Activated gamma-delta T cell treated with Interleukin-2 at 50 U/mL for 16 hours (primary cell): Measurements from ENCODE around the gene PREX1.

ENCODE experiments used
- DNase-seq: peaks from one replicate; pipeline ENCODE4 v3.0.0-alpha.2; 2020

The PREX1 gene

DNA sequence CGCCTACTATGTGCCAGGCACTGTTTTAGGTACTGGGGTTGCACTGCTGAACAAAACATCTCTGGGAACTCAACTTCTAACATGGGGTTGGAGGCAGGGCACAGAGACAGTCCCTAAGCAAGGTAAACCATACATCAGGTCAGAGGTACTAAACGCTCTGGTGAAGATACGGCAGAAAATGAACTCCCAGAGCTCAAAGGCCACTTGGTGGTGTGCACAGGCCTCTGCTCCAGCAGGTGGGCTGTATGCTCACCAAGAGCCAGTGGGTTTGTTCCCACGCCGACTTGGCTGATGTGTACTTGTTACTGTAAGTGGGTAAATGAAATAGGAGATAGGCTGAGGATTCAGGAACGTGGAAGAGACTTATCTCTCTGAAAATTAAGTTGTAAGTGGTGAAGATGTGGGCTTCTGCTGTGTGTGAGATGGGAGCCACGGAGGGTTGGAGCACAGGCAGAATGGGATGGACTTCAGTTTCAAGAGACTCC lies 133.4 kb downstream of the PREX1 start:
- no peak for DNase-seq

DNA sequence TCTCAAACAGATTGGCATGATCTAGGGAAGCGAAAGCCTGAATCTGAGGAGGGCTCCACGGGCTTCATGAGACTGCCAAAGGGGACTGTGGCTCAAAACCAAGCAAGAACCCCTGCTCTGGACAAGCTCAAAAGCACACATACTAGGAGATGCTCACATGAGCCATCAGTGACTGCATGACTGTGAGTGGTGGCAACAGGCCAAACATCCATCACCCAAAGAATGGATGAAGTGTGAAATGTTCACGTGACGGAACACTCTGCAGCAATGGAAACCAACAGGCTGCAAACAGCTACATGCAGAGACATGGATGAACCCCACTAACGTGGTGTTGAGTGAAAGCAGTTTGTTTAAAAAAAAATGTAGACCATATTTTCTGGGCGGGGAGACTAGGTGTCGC lies 136.3 kb downstream of the PREX1 start:
- DNase-seq = no peak

DNA sequence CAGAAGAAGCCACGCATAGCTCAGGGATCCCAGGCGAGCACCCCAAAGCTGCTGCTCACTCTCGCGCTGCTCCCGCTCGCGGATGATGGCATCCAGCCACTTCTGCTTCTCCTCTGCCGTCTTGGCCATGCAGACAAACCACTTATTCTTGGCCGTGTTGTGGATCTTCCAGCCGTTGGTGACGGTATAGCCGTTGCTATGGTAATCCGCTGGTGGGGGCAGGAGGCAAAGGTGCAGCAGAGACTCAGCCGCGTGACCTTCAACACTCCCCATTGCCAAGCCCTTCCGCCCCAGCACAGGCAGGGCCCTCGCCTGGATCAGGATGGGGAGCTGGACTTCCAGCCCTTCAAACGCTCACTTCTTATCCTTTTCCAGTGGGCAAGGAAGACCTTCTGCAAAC lies 136.9 kb downstream of the PREX1 start:
- DNase-seq = no peak

DNA sequence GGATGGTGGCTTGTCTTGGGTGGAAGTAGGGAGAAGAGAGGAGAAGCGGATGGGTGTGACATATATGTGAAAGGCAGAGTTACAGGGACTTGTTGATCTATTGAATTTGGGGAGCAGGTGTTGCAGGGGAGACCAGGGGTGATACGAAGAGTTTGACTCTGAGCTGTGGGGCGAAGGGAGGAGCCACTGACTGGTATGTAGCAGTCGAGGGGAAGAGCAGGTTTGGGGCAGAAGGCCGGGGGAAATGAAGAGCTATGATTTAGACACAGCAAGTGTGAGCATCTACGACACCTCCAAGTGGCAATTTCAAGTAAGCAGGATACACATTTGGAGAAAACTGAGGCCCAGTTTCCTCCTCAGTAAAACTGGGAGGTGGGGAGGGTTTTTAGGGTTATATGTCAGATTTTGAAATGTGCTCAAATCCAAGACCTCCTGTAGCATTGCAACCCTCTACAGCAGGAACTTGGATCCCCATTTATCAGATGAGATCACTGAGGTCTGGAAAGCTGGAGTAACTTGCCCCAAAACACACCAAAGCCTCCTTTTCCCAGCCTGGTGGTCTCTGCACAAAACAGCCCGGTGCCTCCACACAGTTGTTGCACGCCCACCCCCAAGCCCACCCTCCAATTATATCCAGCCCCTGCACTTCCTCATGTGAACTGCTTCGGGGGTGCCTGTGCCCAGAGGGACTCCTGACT lies 137.8 kb downstream of the PREX1 start:
- DNase-seq = no peak

DNA sequence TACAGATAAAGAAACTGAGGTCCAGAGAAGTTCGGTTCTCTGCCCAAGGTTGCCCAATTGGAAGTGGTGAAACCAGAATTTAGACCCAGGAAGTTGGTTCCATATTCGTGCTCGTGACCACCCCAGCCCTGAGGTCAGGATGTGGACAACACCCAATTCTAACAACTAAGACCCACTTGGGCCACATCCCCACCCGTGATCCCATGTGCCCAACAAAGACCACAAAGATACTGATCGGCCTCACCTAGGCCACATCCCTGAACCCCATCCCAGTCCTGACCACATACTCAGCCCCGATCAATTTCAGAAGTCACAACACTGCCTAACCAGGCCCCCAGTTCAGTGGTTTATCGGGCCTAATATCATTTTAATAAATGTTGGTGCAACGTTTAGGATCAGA lies 138.4 kb downstream of the PREX1 start:
- DNase-seq = no peak

DNA sequence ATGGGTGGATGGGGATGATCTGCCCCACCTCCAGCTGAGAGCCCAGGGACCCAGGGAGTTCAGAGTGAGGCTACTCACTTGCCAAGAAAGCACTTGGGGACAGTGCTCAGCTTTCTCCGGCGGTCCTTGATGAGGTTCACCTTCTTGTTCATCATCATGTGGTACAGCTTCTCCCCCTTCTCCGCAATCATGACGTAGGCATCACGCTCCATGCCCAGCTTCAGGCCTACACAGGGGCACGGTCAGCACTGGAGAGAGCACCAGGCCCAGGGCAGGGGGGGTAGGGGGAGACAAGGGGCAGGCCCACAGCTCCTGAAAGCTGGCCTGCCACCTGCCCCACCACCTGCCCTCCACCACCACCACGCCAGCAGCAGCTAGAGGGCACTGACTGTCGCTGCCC lies 139.2 kb downstream of the PREX1 start:
- no peak for DNase-seq

DNA sequence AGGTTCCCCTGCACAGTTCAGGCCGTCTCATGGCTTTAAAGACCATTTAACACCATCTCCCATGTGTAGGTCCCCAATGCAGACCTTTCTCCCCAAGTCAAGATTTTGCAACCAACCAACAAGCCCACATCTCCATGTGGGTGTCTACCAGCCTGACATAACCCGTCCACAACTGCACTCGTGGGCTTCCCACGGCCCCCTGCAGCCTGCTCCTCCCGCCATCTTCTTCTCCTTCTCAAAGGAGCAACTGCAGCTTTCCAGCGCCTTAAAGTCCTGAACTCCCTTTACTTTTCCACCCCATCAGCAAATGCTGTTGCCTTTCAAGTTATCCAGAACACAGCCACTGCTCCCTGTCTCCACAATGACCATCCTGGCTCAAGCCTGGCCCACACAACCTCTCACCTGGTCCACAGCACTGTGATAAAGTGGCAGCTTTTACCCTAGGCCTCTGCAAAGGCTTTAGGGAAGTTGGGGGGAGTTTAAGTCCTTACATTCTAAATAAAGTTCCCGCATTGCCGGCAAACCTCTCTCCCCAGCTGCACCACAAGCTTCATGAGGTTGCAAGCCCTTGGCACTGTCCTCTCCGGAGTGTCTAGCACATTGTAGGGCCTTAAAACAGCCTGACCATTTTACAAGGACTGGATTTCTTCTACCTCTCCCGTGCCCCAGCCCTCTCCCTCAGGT lies 140.5 kb downstream of the PREX1 start:
- no peak for DNase-seq

DNA sequence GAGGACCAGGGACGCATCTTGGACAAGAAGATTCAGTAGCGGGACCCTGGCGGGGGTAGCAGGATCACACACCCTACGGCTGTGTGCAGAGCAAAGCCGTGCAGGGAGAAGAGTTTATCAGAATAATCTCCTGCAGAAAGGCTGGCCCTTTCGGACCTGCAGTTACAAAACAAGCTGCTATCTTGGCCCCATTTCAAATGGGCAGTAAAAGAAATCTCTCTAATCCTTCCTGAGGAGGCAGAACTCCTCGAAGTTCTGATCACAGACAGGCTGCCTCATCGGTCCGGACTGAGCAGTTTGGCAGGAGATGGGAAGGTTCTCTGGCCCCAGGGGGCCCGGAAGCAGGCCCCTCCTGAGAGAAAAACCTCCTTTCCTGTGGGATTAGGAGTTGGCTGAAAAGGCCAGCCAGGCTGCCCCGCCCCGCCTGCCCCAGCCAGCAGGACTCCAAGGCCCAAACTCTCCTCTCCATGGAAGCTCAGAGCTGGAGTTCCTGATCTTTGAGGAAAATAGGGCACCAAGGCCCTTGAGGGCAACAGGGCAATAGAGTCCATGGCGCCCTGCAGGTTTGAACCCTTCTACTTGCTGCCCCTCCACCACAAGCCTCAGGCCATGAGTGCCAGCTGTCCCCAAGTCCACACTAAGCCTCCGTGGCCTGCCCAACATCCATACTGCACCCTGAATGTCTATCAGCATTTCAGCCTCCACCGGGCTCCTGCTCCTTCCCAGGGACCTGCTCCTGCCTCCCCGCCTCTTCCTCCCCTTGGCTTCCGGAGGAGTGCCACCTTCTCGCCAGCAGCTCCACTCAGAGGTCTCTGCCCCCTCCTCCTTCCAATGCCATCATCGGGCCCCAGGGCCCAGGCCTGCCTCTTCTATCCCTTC lies 141.3 kb downstream of the PREX1 start:
- no peak for DNase-seq

DNA sequence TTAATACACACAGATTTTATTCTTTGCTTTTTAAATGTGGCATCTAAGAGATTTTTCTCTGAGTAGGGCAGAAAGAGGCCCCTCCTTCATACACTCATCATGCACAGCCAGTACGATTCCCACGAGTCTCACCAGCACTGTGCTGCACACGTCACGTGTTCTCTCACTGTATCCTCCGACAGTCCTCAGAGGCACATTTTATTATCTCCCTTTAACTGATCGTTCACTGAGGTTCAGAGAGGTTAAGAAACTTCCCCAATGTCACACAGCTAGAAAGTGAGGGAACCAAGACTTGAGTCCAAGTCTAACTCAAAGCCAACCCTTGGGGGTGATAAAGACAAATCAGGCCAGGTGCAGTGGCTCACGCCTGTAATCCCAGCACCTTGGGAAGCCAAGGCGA lies 142.5 kb downstream of the PREX1 start:
- DNase-seq = no peak

DNA sequence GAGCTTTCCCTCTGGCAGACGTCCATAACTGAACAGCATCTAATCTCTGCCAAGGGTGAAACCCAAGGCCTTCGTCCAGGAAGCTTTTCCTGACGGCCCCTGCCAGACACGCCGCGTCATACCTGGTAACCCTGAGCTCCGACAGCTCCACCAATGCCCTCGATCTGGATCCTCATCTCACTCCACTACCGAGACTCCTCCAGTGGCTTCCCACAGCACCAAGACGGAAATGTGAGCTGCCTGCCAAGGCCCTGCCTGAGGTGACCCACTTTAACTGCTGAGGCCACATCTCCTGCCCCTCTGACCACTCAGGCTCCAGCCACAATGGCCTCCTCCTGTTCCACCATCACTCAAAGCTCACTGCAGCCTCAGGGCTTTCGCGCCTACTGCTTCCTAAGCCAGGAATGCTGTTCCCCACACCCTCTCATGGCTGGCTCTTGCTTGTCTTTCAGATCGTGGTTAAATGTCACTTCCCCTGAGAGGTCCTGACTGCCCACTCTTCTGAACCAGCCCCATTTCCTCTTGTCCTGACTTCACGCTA lies 143.2 kb downstream of the PREX1 start:
- no peak for DNase-seq

DNA sequence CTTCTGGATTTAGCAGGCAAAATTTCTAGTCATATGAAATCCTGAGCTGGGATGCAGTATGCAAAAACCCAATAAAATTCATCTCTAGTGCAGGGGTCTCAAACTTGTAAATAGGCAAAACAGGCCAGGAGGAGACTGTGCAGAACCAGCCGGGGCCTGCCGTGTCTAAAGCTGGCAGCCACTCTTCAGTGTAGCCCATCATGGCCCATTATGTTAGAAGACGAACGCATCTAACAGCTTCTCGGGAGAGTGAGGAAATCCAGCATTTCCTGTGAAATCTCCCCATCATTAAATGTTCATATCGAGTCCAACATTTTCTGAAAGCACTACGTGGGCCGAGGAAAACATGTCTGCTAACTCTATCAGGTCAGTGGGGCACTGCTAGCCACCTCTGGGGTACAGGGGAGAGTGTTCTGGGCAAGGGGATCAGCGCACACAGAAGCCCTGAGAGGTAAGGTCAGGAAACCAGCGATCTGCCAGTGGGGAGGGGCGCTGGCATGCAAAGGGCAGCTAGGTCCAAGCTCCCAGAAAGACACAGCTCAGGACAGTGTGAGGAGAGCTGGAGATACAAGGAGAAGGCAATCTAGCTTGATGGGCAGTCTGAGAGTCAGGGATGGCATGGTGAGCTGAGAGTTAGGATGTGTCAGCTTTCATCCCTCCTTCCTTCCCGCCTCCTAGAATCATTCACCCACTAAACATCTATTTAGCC lies 144.2 kb downstream of the PREX1 start:
- DNase-seq = no peak

DNA sequence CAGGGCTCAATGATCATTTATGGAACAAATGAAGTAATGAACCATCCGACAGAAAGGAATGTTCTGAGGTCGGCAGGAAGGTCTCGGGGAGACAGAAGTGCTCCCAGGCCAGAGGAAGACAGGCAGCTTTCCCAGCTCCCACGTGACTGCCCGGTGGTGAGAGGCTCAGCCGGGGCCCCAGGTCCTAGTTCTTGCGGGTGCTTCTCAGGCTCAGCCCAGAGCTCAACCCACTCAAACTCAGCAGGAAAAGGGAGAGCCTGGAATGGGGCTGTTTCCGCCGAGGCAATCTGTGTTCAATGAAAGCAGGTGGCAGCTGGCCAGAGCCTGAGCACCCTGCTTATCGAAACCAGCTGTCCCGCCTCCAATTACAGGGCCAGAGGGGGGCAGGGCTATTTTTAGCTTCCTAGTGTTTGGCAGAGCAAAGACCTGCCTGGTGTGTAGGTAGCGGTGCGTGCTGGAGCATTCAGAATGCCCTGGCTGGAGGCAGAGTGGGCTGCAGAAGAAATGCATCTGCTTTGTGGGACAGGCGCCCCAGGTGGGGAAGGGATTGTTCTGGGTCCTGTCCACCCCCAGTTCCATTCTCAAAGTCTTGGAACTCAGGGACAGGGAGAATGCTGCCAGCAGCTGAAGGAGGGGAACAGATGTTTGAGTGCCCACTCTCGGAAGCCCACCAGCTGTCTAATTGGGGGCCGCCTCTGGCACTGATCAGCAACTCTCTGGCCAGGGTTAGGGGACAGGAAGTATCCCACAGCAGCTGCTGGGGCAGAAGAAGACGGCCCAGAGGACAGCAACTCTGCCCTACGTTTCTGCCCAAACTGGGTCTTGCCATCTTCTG lies 145.1 kb downstream of the PREX1 start:
- DNase-seq = no peak

DNA sequence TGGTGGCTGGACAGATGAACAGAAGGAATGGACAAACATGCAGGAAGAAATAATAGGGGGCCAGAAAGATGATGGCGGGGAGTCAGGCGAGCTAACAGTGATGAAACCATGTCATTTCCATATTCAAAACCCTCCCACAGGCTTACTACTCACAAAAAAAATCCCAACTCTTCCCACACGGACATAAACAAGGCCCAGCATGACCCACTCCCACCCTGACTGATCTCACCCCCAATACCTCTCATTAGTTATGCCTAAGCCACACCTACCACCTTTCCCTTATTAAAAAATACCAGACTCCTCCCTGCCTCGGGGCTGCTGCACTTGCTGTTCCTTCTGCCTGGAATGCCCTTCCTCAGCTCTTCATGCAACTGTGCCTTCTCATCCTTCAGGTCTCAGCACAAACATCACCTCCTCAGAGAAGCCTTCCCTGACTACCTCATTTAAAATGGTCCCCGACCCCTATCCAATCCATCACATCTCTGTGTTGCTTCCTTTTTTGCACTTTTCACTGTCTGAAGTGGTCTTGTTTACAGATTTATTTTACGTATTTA lies 145.8 kb downstream of the PREX1 start:
- DNase-seq = no peak

DNA sequence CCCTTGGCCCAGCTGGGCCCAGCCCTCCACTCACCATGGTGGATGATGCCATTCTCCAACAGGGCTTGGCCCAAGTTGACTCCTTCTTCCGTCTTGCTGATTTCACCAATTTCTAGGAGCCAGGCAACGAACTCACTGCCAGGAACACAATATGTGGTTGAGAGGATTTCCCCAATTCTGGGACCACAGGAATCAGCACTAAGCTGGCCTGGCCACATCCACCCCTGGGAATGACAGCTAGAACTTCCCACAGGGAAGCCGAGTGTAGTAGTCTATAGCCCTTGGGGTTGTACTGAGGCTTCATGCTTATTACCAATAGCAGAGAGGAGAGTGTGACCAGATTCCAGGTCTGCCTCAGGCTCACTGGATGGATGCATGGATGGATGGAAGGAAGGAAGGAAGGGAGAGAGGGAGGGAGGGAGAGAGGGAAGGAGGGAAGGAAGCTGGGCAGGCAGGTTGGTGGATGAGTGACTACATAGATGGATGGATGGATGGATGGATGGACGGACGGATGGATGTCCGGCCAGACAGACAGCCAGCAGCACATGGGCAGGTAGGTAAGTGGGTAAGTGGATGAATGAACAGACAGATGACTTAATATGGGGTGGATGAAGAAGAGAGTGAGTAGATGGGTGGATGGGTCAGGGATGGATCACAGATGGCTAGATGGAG lies 146.5 kb downstream of the PREX1 start:
- DNase-seq = no peak

DNA sequence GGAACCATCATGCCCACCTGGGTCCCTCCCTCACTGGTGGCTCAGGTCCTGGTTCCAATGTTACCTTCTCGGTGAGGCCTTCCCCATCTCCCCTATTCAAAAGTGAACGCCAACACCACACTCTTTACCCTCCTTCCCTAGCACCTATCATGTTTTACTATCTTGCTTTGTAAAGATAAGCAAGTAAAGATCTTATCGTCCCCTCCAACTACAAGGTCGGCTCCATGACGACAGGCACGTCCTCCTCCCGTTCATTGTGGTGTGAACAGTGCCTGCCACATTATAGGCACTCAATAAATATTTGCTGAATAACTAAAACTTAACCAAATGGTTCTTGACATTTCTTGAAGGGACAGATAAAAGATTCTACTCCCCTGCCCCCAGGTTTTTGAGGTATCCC lies 147.1 kb downstream of the PREX1 start:
- DNase-seq = no peak

DNA sequence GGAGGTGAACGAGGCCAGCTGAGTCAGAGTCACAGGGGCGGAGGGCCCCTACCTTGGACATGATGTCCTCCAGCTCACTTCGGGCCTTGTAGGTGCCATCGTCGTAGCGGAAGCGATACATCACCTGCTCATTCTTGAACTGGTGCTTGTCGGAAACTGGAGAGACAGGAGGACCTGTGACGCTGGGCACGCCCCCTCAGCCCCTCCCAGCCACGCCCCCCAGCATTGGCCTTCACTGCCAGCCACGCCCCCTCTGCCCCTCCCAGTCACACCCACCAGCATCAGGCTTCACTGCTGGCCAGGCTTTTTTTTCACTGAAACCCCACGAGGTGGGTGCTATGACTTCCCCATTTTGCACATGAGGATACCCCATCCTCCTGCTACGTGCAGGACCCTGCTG lies 148.2 kb downstream of the PREX1 start:
- no peak for DNase-seq

DNA sequence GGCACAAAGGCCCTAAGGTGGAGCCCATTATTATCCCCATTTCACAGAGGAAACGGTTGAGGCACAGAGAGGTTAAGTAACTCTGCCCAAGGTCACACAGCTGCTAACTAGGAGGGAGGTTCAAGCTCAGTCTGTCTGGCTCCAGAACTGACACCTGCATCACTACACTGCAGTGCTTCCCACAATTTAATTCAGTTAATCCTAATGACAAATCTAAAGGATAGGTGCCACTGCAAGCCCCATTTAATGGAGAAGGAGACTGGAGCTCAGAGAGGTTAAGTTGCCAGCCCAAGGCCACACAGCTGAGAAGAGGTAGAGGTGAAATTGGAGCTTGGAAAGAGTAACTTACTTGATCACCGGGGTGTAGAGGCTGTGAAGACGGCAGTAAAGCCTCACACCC lies 148.8 kb downstream of the PREX1 start:
- no peak for DNase-seq

DNA sequence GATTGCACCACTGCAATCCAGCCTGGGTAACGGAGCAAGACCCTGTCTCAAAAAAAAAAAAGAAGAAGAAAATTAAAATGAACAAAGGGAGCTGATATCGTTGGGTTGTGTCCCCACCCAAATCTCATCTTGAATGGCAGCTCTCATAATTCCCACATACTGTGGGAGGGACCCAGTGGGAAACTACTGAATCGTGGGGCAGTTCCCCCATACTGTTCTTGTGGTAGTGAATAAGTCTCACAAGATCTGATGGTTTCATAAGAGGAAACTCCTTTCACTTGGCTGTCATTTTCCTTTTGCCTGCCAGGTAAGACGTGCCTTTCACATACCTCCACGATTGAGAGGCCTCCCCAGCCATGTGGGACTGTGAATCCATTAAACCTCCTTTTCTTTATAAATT lies 149.4 kb downstream of the PREX1 start:
- no peak for DNase-seq

DNA sequence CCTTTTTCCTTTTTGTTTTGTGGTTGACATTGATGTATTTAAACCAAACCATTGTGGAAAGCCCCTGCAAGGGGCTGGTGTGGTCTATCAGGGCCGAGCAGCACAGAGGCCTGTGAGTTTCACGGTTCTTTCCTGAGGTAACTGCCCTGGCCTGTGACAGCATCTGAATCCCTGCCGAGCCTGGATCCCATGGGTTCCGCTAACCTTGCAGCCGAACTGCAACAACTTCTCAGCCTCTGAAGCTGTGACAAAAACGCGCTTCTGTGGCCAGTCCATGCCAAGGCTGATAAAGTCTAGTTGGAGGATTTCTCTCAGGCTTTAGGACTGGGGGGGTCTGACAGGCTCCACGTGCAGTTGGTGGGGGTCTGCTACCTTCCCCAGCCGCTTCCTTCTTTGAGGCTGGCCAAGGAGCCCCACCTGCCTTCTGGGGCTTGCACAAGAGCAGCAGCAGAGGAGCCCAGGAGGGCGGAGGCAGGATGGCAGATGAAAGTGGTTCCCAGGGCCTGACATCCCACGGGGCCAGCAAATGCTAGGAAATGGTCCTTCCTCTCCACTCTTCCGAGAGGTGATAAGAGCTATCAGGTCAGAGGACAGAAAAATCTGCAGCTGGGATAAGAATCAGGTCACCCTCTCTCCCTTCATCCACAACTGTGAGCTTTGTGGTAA lies 150.9 kb downstream of the PREX1 start:
- DNase-seq = no peak

DNA sequence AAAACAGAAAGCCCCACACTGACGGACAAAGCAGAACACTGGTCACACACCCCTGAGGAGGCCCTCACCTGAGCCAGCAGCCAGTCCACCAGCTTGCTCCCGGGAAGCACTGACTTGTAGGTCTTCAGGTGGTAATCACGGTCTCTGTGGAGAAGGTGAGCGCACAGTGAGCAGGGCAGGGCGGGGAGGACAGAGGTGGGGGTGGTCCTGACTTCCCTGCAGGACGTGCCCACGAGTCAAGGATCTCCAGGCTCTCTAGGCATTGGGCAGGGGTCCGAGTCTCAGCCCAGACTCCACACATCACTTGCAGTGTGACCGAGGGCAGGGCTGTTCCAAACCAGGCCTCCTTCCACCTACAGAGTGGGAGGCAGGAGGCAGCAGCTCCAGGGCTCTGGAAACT lies 151.7 kb downstream of the PREX1 start:
- DNase-seq = no peak
